Trophoblast cell (in vitro differentiated cells and primary cell): ENCODE data around the gene MAP3K7.

Source experiments
- DNase-seq, 2 donors: peaks; one replicate each; pipeline ENCODE4 v3.0.0-alpha.2; 2016
- H2AFZ ChIP-seq: 2 replicates; pipeline ENCODE4 v1.6.1; 2013; ENCODE audit warnings: low read length, moderate library complexity, mild to moderate bottlenecking; ENCODE audit not compliant: insufficient read depth, poor library complexity
- H2AK5ac ChIP-seq: 2 replicates; pipeline ENCODE4 v1.6.1; 2013; ENCODE audit warnings: mild to moderate bottlenecking, low read length
- H2BK120ac ChIP-seq: 2 replicates; pipeline ENCODE4 v1.6.1; 2013; ENCODE audit warnings: low read length, mild to moderate bottlenecking, moderate library complexity; ENCODE audit not compliant: insufficient read depth, poor library complexity
- H2BK12ac ChIP-seq: 2 replicates; pipeline ENCODE4 v1.6.1; 2013; ENCODE audit warnings: mild to moderate bottlenecking, low read length, moderate library complexity
- H2BK5ac ChIP-seq: 2 replicates; pipeline ENCODE4 v1.6.1; 2013; ENCODE audit warnings: low read length, low read depth, moderate library complexity, mild to moderate bottlenecking; ENCODE audit not compliant: poor library complexity
- H3K14ac ChIP-seq: 2 replicates; pipeline ENCODE4 v1.6.1; 2013; ENCODE audit warnings: mild to moderate bottlenecking, low read length
- H3K18ac ChIP-seq: 2 replicates; pipeline ENCODE4 v1.6.1; 2013; ENCODE audit warnings: mild to moderate bottlenecking, low read length
- H3K23ac ChIP-seq: 2 replicates; pipeline ENCODE4 v1.6.1; 2013; ENCODE audit warnings: low read length
- H3K27ac ChIP-seq: 2 replicates; pipeline ENCODE4 v1.5.1; 2013; ENCODE audit warnings: low read depth, mild to moderate bottlenecking, inconsistent platforms, low read length, moderate library complexity
- H3K27me3 ChIP-seq: 2 replicates; pipeline ENCODE4 v1.6.1; 2013; ENCODE audit warnings: inconsistent platforms, mild to moderate bottlenecking, low read length, moderate library complexity; ENCODE audit not compliant: insufficient read depth
- H3K36me3 ChIP-seq, 2 experiments: 1 replicate in 1 of 2; 2 replicates in 1 of 2; pipeline ENCODE4 v1.6.1; 2013; ENCODE audit warnings: low read length in 2 of 2, mild to moderate bottlenecking in 2 of 2, moderate library complexity in 1 of 2; ENCODE audit not compliant: insufficient read depth in 2 of 2, control insufficient read depth in 1 of 2
- H3K4ac ChIP-seq: 2 replicates; pipeline ENCODE4 v1.6.1; 2013; ENCODE audit warnings: low read depth, mild to moderate bottlenecking, low read length, moderate library complexity
- H3K4me1 ChIP-seq, 2 experiments: 1 replicate in 1 of 2; 2 replicates in 1 of 2; pipeline ENCODE4 v1.6.1; 2013; ENCODE audit warnings: low read length in 2 of 2, mild to moderate bottlenecking in 2 of 2, moderate library complexity in 1 of 2; ENCODE audit not compliant: insufficient read depth in 2 of 2, control insufficient read depth in 1 of 2
- H3K4me2 ChIP-seq: 2 replicates; pipeline ENCODE4 v1.6.1; 2013; ENCODE audit warnings: inconsistent platforms, mild to moderate bottlenecking, low read length, moderate library complexity
- H3K4me3 ChIP-seq: 2 replicates; pipeline ENCODE4 v1.5.1; 2013; ENCODE audit warnings: mild to moderate bottlenecking, low read depth, low read length, inconsistent platforms
- H3K79me1 ChIP-seq: one replicate; pipeline ENCODE4 v1.6.1; 2013; ENCODE audit warnings: low read length
- H3K79me2 ChIP-seq: 2 replicates; pipeline ENCODE4 v1.6.1; 2013; ENCODE audit warnings: low read length, mild to moderate bottlenecking; ENCODE audit not compliant: control insufficient read depth, insufficient read depth, poor library complexity
- H3K9ac ChIP-seq: 2 replicates; pipeline ENCODE4 v1.6.1; 2013; ENCODE audit warnings: mild to moderate bottlenecking, low read length
- H3K9me3 ChIP-seq: 2 replicates; pipeline ENCODE4 v1.6.1; 2013; ENCODE audit warnings: low read depth, mild to moderate bottlenecking, control low read depth, inconsistent platforms, low read length; ENCODE audit not compliant: insufficient read depth
- H4K12ac ChIP-seq: 2 replicates; pipeline ENCODE4 v1.6.1; 2013; ENCODE audit warnings: low read depth, mild to moderate bottlenecking, low read length, moderate library complexity
- H4K8ac ChIP-seq: 2 replicates; pipeline ENCODE4 v1.6.1; 2013; ENCODE audit warnings: low read depth, mild to moderate bottlenecking, low read length, moderate library complexity
- H4K91ac ChIP-seq: one replicate; pipeline ENCODE4 v1.6.1; 2013; ENCODE audit warnings: low read depth, mild to moderate bottlenecking, low read length, moderate library complexity
- WGBS: extraction: QIAGEN DNeasy Blood & Tissue Kit; methylation state at CpG from one replicate; pipeline ENCODE4 v1.1.7; 2013; ENCODE audit warnings: missing lambda C conversion rate; ENCODE audit not compliant: insufficient read length, insufficient coverage; ENCODE audit errors: extremely low coverage; 5-methylcytosine and 5-hydroxymethylcytosine counted together

The MAP3K7 gene

DNA sequence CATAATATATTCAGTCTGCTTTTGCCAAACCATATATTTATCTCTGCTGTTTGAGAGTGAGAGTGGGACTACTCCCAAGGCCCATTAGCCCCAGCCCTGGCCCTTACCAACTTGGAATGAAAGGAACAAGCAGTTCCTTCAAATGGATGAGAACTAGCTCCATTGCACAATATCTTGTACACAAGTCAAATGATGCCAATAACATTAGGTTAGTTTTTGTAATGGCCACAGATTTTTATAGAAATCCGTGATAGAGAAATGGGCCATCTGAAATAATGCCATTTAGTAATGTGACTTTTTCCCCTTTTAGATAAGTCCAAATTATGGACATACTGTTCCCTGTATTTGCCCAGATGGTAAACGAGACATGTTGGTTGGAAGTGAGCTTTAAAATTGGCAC is 117.0 kb downstream of the MAP3K7 start:
- no peak overlapping the region for H4K12ac ChIP-seq
- H4K8ac ChIP-seq = no peak overlapping the region
- H3K27me3 ChIP-seq = no peaks in the 10 kb centered on the region
- no peak for DNase-seq
- no peak overlapping the region for H2AK5ac ChIP-seq
- no peak overlapping the region for H3K23ac ChIP-seq
- peaks cover 2% of the 10 kb centered on the region for H3K79me1 ChIP-seq
- no CpG with 5 or more reads among the region's 2 CpGs for WGBS
- H2AFZ ChIP-seq = no peak overlapping the region
- H3K18ac ChIP-seq = no peak overlapping the region
- H3K14ac ChIP-seq = no peak overlapping the region
- no peaks in the 10 kb centered on the region for H3K36me3 ChIP-seq
- H3K27ac ChIP-seq = no peak overlapping the region
- H3K4me1 ChIP-seq = peaks cover 2 to 11% of the 10 kb centered on the region in 2 experiments
- no peak overlapping the region for H3K9ac ChIP-seq
- H2BK120ac ChIP-seq = no peak overlapping the region
- H3K79me2 ChIP-seq = no peaks in the 10 kb centered on the region
- H2BK5ac ChIP-seq = no peak overlapping the region
- no peak overlapping the region for H3K4ac ChIP-seq
- H3K4me3 ChIP-seq = no peak overlapping the region
- no peak overlapping the region for H3K4me2 ChIP-seq
- no peak overlapping the region for H2BK12ac ChIP-seq
- H4K91ac ChIP-seq = no peak overlapping the region
- no peaks in the 10 kb centered on the region for H3K9me3 ChIP-seq

DNA sequence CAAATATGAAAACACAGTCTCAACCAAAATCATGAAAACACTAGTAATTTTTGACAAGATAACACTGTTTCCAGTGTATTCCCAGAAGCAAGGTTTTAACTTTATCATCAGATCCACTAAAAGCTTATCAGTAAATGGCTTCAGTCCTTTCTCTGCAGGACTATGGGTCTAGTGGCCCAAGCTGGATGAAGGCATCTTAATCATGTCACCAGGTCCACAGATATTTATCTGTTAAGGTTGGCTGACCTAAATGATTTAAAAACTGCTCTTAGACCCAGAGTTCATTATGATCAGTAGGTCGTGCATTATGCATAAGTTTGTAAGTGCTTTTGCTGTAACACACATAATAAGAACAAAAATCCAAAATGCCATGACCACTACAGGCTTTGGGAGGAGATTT is 118.0 kb downstream of the MAP3K7 start:
- no peak overlapping the region for H3K27ac ChIP-seq
- WGBS = no CpG with 5 or more reads among the region's 1 CpG

DNA sequence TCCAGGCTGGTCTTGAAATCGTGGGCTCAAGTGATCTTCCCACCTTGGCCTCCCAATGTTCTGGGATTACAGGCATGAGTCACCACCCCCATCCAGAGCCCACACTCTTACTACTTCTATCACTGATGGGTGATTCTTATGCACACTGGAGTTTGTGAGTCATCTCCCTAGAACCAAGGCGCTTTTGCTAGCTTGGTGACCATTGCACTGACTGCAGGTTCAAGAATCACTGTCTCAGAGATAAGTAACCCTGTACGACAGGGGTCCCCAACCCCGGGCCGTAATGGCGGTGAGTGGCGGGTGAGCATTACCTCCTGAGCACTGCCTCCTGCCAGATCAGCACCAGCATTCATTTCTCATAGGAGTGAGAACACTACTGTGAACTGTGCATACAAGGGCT is 118.8 kb downstream of the MAP3K7 start:
- Histone ChIP-seq H3K23ac (no peak overlapping the region), H4K91ac (peak overlapping the region; percentile 8), H3K79me1 (peaks cover 2% of the 10 kb centered on the region), H3K27me3 (no peaks in the 10 kb centered on the region), H3K4me2 (no peak overlapping the region), H3K4me3 (no peak overlapping the region), H3K9ac (no peak overlapping the region), H4K8ac (no peak overlapping the region), H3K18ac (no peak overlapping the region), H3K36me3 (no peaks in the 10 kb centered on the region), H4K12ac (no peak overlapping the region), H3K4ac (no peak overlapping the region), H3K27ac (no peak overlapping the region), H3K14ac (no peak overlapping the region), H2AFZ (no peak overlapping the region), H3K9me3 (no peaks in the 10 kb centered on the region), H3K79me2 (no peaks in the 10 kb centered on the region), H3K4me1 (peaks cover 2 to 11% of the 10 kb centered on the region in 2 experiments), H2BK12ac (peak overlapping the region; percentile 23), H2BK5ac (no peak overlapping the region), H2BK120ac (no peak overlapping the region), H2AK5ac (peak overlapping the region; percentile 15)
- no CpG with 5 or more reads among the region's 7 CpGs for WGBS
- DNase-seq = peak in 1 of 2 donors; percentile 27

More for the DNA sequence above, 118.0 kb downstream of the MAP3K7 start:
- no peaks in the 10 kb centered on the region for H3K79me2 ChIP-seq
- H2BK5ac ChIP-seq = no peak overlapping the region
- no peaks in the 10 kb centered on the region for H3K9me3 ChIP-seq
- no peak overlapping the region for H3K14ac ChIP-seq
- H3K4me2 ChIP-seq = no peak overlapping the region
- no peak overlapping the region for H3K23ac ChIP-seq
- no peak overlapping the region for H2BK12ac ChIP-seq
- no peak for DNase-seq
- H4K8ac ChIP-seq = no peak overlapping the region
- no peak overlapping the region for H4K12ac ChIP-seq
- peaks cover 2 to 11% of the 10 kb centered on the region in 2 experiments for H3K4me1 ChIP-seq
- H3K4ac ChIP-seq = no peak overlapping the region
- H3K18ac ChIP-seq = no peak overlapping the region
- no peak overlapping the region for H4K91ac ChIP-seq
- H2AK5ac ChIP-seq = no peak overlapping the region
- H3K4me3 ChIP-seq = no peak overlapping the region
- H2AFZ ChIP-seq = no peak overlapping the region
- H3K27me3 ChIP-seq = no peaks in the 10 kb centered on the region
- H2BK120ac ChIP-seq = no peak overlapping the region
- H3K9ac ChIP-seq = no peak overlapping the region
- H3K36me3 ChIP-seq = no peaks in the 10 kb centered on the region
- H3K79me1 ChIP-seq = peaks cover 2% of the 10 kb centered on the region

DNA sequence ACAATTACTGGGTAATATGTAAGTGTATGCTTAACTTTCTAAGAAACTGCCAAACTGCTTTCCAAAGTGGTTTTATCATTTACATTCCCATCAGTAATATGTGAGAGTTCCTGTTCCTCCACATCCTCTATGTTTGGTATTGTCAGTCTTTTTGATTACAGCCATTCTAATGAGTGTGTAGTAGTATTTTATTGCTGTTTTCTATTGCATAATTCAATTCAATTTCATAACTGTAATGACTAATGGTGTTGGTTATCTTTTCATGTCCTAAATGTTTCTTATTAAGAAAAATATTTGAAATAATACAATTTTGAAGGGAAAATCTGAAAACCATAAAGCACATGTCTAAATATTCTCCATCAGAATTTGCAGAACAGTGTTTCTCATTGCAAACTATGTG is 119.3 kb downstream of the MAP3K7 start:
- Histone ChIP-seq H2AFZ (no peak overlapping the region), H3K14ac (no peak overlapping the region), H2BK12ac (no peak overlapping the region), H3K4me3 (no peak overlapping the region), H2BK5ac (no peak overlapping the region), H4K8ac (no peak overlapping the region), H3K23ac (no peak overlapping the region), H3K4me2 (no peak overlapping the region), H3K27ac (no peak overlapping the region), H4K12ac (no peak overlapping the region), H3K4me1 (peaks cover 2 to 8% of the 10 kb centered on the region in 2 experiments), H3K4ac (no peak overlapping the region), H3K9me3 (no peaks in the 10 kb centered on the region), H3K27me3 (no peaks in the 10 kb centered on the region), H2AK5ac (no peak overlapping the region), H3K79me1 (peaks cover 2% of the 10 kb centered on the region), H3K36me3 (no peaks in the 10 kb centered on the region), H3K79me2 (no peaks in the 10 kb centered on the region), H3K9ac (no peak overlapping the region), H2BK120ac (no peak overlapping the region), H3K18ac (no peak overlapping the region), H4K91ac (no peak overlapping the region)
- no peak for DNase-seq
